Endothelial cell of umbilical vein (primary cell): Measurements from ENCODE around the gene CNKSR3. TPM values are rescaled to one million over a fixed set of nuclear protein-coding genes. Genes with fewer than 3 reads are reported as not detected.

ENCODE experiments used
- BruUV-seq: library from RNA; stranded (reverse); fragments of 400-500 nt; replicated peaks from 2 replicates; lab custom pipeline; 2021; lab: Mats Ljungman, UMichigan
- CTCF ChIA-PET: fragments of 300-600, 350-600 bp; sonication (Branson Sonifier 250); formaldehyde crosslinking; loops from one replicate; lab custom pipeline; 2021; ENCODE audit warnings: antibody characterized with exemption, inconsistent platforms; lab: Charles Lee
- POLR2A ChIA-PET: fragments of 300-600, 350-600 bp; sonication (Branson Sonifier 250); formaldehyde crosslinking; loops from one replicate; lab custom pipeline; 2021; ENCODE audit warnings: antibody characterized with exemption, inconsistent platforms; lab: Charles Lee
- DNase-seq: peaks from one replicate; pipeline ENCODE4 v3.0.0-alpha.2; 2011; ENCODE audit warnings: low read depth, low spot score
- FAIRE-seq: peaks from 2 replicates; lab custom pipeline; 2011; peaks lifted over from hg19 to GRCh38; lab: Jason Lieb, UNC
- H2AFZ ChIP-seq: 2 replicates; pipeline ENCODE4 v1.6.0; 2012; ENCODE audit warnings: low read depth, low read length, control low read depth, inconsistent platforms
- H3K27ac ChIP-seq: 2 replicates; pipeline ENCODE4 v1.5.1; 2011; ENCODE audit warnings: low read depth, mild to moderate bottlenecking, control low read depth, low read length, moderate library complexity; ENCODE audit not compliant: insufficient read depth
- H3K27me3 ChIP-seq, 2 experiments: 2 replicates each; pipeline versions ENCODE4 v1.6.0 to v1.6.1; 2011; ENCODE audit warnings: low read length in 2 of 2, mixed read lengths in 1 of 2; ENCODE audit not compliant: control insufficient read depth in 2 of 2, insufficient read depth in 2 of 2
- H3K36me3 ChIP-seq, 2 experiments: 2 replicates in 1 of 2; 3 replicates in 1 of 2; pipeline ENCODE4 v1.5.1; 2011; ENCODE audit warnings: low read length in 2 of 2, mild to moderate bottlenecking in 1 of 2, moderate library complexity in 1 of 2; ENCODE audit not compliant: control insufficient read depth in 2 of 2, insufficient read depth in 2 of 2; ENCODE audit errors: extremely low read depth in 1 of 2
- H3K4me1 ChIP-seq: 3 replicates; pipeline ENCODE4 v1.5.1; 2011; ENCODE audit warnings: mild to moderate bottlenecking, low read length; ENCODE audit not compliant: control insufficient read depth, insufficient read depth; ENCODE audit errors: extremely low read depth
- H3K4me2 ChIP-seq: 2 replicates; pipeline ENCODE4 v1.6.1; 2011; ENCODE audit warnings: low read length, control low read depth, mixed read lengths; ENCODE audit not compliant: insufficient read depth
- H3K4me3 ChIP-seq, 3 experiments: fragments of 200-600 bp in 1 of 3; sonication (generic), shearing (Covaris generic) in 1 of 3; replicated peaks in 1 of 3; 2 replicates each; pipeline ENCODE4 v1.5.1; 2011 to 2016; ENCODE audit warnings: control low read depth in 3 of 3, low read length in 3 of 3, mild to moderate bottlenecking in 2 of 3, inconsistent platforms in 1 of 3, low read depth in 1 of 3, moderate library complexity in 1 of 3; ENCODE audit not compliant: insufficient read depth in 1 of 3
- H3K79me2 ChIP-seq: 2 replicates; pipeline ENCODE4 v1.6.0; 2012; ENCODE audit warnings: low read length, inconsistent platforms; ENCODE audit not compliant: control insufficient read depth, insufficient read depth
- H3K9ac ChIP-seq: replicated peaks from 2 replicates; pipeline ENCODE3; 2011; ENCODE audit warnings: low read length, control low read depth; ENCODE audit not compliant: insufficient read depth; ENCODE audit errors: extremely low read depth
- H3K9me1 ChIP-seq: replicated peaks from 3 replicates; pipeline ENCODE4 v1.6.0; 2011; ENCODE audit warnings: mild to moderate bottlenecking, low read length; ENCODE audit not compliant: control insufficient read depth, insufficient read depth; ENCODE audit errors: extremely low read depth
- H3K9me3 ChIP-seq: replicated peaks from 2 replicates; pipeline ENCODE4 v1.5.1; 2012; ENCODE audit warnings: low read length, inconsistent platforms; ENCODE audit not compliant: control insufficient read depth, insufficient read depth
- H4K20me1 ChIP-seq: replicated peaks from 2 replicates; pipeline ENCODE3; 2011; ENCODE audit warnings: mild to moderate bottlenecking, low read length; ENCODE audit not compliant: control insufficient read depth, insufficient read depth; ENCODE audit errors: extremely low read depth
- EZH2 ChIP-seq: IDR thresholded peaks from 2 replicates; pipeline ENCODE4 v1.6.1; 2012; ENCODE audit warnings: borderline replicate concordance, low read depth, mild to moderate bottlenecking, moderate library complexity, low read length, inconsistent platforms; ENCODE audit not compliant: severe bottlenecking
- FOS ChIP-seq: IDR thresholded peaks from 2 replicates; pipeline ENCODE4 v1.6.1; 2011; ENCODE audit warnings: mild to moderate bottlenecking, low read length, moderate library complexity, borderline replicate concordance; ENCODE audit not compliant: insufficient read depth
- GATA2 ChIP-seq: IDR thresholded peaks from 2 replicates; pipeline ENCODE4 v1.7.0; 2011; ENCODE audit warnings: low read depth, mild to moderate bottlenecking, moderate library complexity, mixed read lengths, low read length; ENCODE audit not compliant: insufficient read length, insufficient read depth
- JUN ChIP-seq: IDR thresholded peaks from 2 replicates; pipeline ENCODE4 v1.6.1; 2011; ENCODE audit warnings: borderline replicate concordance, low read depth; ENCODE audit not compliant: insufficient read length, insufficient read depth
- MAX ChIP-seq: IDR thresholded peaks from 2 replicates; pipeline ENCODE4 v1.6.1; 2011; ENCODE audit not compliant: insufficient read depth, insufficient read length
- MYC ChIP-seq: IDR thresholded peaks from one replicate; pipeline ENCODE4 v1.6.1; 2011; ENCODE audit warnings: mild to moderate bottlenecking, low read depth, low read length
- POLR2AphosphoS5 ChIP-seq: IDR thresholded peaks from 2 replicates; pipeline ENCODE4 v1.6.1; 2012; ENCODE audit warnings: low read depth, mild to moderate bottlenecking, control low read depth, low read length, moderate library complexity; ENCODE audit not compliant: insufficient read depth
- dilution Hi-C: fragments of 300-500 bp; cut with MboI; formaldehyde crosslinking; loops from one replicate; pipeline ENCODE4 v1.15.0; 2019; ENCODE audit warnings: low sequenced_read_pairs; ENCODE audit not compliant: extremely low pct_ligation_motif_present
- intact Hi-C: fragments of 100-400 bp; cut with micrococcal nuclease; formaldehyde crosslinking; loops from one replicate; pipeline ENCODE4 v1.10.0; 2022
- polyA plus RNA-seq, 4 experiments: library from polyadenylated mRNA; depleted of rRNA in 3 of 4; stranded (reverse) in 3 of 4; unstranded in 1 of 4; fragments of >200 nt; gene quantifications; 2 replicates each; pipeline versions ENCODE4 v1.2.1 to v1.2.3, GENCODE V29; 2011 to 2012; ENCODE audit warnings: missing spikeins in 1 of 4
- total RNA-seq: library from RNA; stranded (reverse); gene quantifications from 2 replicates; pipeline ENCODE4 v1.2.3, GENCODE V29; 2021

CNKSR3 gene
- total and polyA plus RNA-seq, 2 donors (not counting 3 experiments of a cell fraction or from before 2014, with no cell fraction given) = 2.3 to 15.6 TPM

DNA sequence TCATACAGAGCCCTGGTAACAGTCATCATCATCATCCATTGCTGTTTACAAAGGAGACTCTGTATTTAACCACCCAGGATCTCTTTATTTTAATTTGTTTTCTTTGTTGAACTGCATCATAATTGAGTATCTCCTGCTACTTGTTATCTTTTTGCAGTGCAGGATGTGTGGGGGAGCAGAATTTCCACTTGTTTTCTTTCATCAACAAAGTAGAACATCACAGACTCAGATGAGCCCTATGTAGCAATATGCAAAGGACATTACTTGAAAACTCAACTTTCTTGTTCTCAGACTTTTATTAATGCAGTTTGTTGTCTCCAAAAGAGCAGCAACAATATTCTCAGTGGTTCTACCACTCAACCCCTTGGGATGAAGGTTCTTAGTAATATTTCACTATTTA is 115.2 kb downstream of the CNKSR3 start:
- Histone ChIP-seq H4K20me1 (no peaks in the 10 kb centered on the region), H3K4me1 (peaks cover 16% of the 10 kb centered on the region), H3K9me3 (no peaks in the 10 kb centered on the region), H3K9ac (no peak overlapping the region), H3K27ac (no peak overlapping the region), H3K36me3 (no peaks in the 10 kb centered on the region), H2AFZ (no peak overlapping the region), H3K9me1 (no peaks in the 10 kb centered on the region), H3K4me2 (no peak overlapping the region), H3K79me2 (no peaks in the 10 kb centered on the region), H3K27me3 (no peaks in the 10 kb centered on the region), H3K4me3 (no peak overlapping the region)
- POLR2A ChIA-PET = no interaction called here
- DNase-seq (no peak), FAIRE-seq (no peak)
- BruUV-seq = no TSS peak
- CTCF ChIA-PET = no interaction called here
- intact Hi-C loops (loop anchor here (5.0 kb wide), 1 partner anchor 267 kb away; no protein-coding TSS in a partner anchor), dilution Hi-C loops (no loop called here)
- no peak for TF ChIP-seq POLR2AphosphoS5
- TF ChIP-seq JUN = no peak

GRCh38 chr6:154394571-154394970 is 115.9 kb downstream of the CNKSR3 start:
- H3K4me1 ChIP-seq = peaks cover 10% of the 10 kb centered on the region
- no peaks in the 10 kb centered on the region for H4K20me1 ChIP-seq
- H3K9ac ChIP-seq = no peak overlapping the region
- BruUV-seq = no TSS peak
- H3K9me3 ChIP-seq = no peaks in the 10 kb centered on the region
- dilution Hi-C loops = no loop called here
- no peak overlapping the region for H2AFZ ChIP-seq
- DNase-seq = no peak
- intact Hi-C loops = no loop called here
- no peak overlapping the region for H3K27ac ChIP-seq
- no peaks in the 10 kb centered on the region for H3K9me1 ChIP-seq
- TF ChIP-seq GATA2 (no peak), JUN (no peak), POLR2AphosphoS5 (no peak), EZH2 (no peak), MAX (no peak), FOS (no peak), MYC (no peak)
- H3K27me3 ChIP-seq = no peaks in the 10 kb centered on the region
- CTCF ChIA-PET = no interaction called here
- H3K4me3 ChIP-seq = no peak overlapping the region
- no peaks in the 10 kb centered on the region for H3K79me2 ChIP-seq
- H3K36me3 ChIP-seq = no peaks in the 10 kb centered on the region
- no peak overlapping the region for H3K4me2 ChIP-seq
- no peak for FAIRE-seq
- POLR2A ChIA-PET = no interaction called here
